Stimulated activated effector memory CD8-positive, alpha-beta T cell treated with anti-CD3 and anti-CD28 coated beads, Interleukin-12 subunit alpha, Interleukin-12 subunit beta, amount 100 ng/mL, for 72 hours (primary cell): Measurements from ENCODE around the gene MED13L.
A peak's percentile ranks its signal among the peaks of the same experiment; 100 is the strongest.
"Not testable (repeated sequence)": the region's sequence is repeated elsewhere in the genome, so short reads cannot be mapped to it uniquely, and the experiment has no call there.

ENCODE experiments used
- ATAC-seq: fragments of 150-1000 bp; cut with Tn5 transposase; 2 replicates; pipeline ENCODE4 v1.10.0; 2021
- DNase-seq, 2 donors: peaks; one replicate each; pipeline ENCODE4 v3.0.0; 2021 to 2022; ENCODE audit warnings: low spot score in 2 of 2
- H3K27ac Mint-ChIP-seq: one replicate; pipeline ENCODE4 v1.8.0; 2022; ENCODE audit warnings: mild to moderate bottlenecking, mixed read lengths
- H3K36me3 Mint-ChIP-seq: one replicate; pipeline ENCODE4 v1.8.0; 2022; ENCODE audit warnings: mild to moderate bottlenecking, mixed read lengths
- H3K4me1 Mint-ChIP-seq: one replicate; pipeline ENCODE4 v1.8.0; 2022; ENCODE audit warnings: mixed read lengths
- H3K4me3 Mint-ChIP-seq: one replicate; pipeline ENCODE4 v1.8.0; 2022; ENCODE audit warnings: mild to moderate bottlenecking, mixed read lengths
- H3K9me3 Mint-ChIP-seq: one replicate; pipeline ENCODE4 v1.8.0; 2022; ENCODE audit warnings: mixed read lengths

The MED13L gene

GRCh38 chr12:116248930-116249329 lies 28.6 kb downstream of the MED13L start:
- H3K4me3 Mint-ChIP-seq = no peak overlapping the region
- peaks cover 8% of the 10 kb centered on the region for H3K36me3 Mint-ChIP-seq
- DNase-seq (no peak), ATAC-seq (no peak)
- H3K27ac Mint-ChIP-seq = no peak overlapping the region
- peaks cover 56% of the 10 kb centered on the region for H3K4me1 Mint-ChIP-seq
- H3K9me3 Mint-ChIP-seq = peaks cover 8% of the 10 kb centered on the region

DNA sequence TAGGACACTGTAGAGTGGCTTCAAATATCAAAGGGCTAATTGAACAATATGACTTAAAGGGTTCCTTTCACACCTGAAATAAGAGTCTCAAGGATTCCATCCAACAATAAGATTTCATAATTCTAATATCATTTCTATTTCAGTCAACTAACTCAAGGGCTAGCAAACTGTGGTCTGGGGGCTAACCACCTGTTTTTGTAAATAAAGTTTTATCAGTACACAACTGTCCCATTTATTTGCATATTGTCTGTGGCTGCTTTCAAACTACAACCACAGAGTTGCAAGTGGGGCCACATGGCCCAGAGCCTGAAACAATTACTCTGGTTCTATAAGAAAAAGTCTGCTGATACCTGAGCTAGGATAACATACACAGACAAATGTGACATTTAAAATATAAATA lies 29.1 kb downstream of the MED13L start:
- peaks cover 61% of the 10 kb centered on the region for H3K4me1 Mint-ChIP-seq
- DNase-seq = no peak
- no peak for ATAC-seq

DNA sequence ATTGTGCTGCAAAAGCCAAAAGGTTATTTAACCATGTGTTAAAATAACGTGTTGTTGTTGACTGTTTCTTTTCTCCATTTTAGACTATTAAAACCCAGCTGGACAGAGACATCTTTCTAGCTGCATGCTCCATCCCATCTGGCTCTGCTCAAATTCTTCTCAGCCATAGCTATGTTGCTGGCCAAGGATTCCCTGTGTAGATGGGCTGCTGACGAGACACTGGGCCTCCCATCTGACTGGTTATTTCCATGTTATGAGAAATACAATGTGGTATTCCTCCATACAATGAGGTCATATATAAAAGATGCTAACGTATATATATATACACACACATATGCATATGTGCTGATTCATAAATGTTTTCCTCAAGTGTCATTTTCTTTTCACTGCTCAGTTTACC lies 30.1 kb downstream of the MED13L start:
- Mint-ChIP-seq H3K27ac (no peak overlapping the region), H3K9me3 (peaks cover 6% of the 10 kb centered on the region), H3K4me3 (no peak overlapping the region), H3K4me1 (peaks cover 65% of the 10 kb centered on the region), H3K36me3 (peaks cover 8% of the 10 kb centered on the region)
- ATAC-seq (peak; percentile 75), DNase-seq (no peak)

More for the DNA sequence above, 29.1 kb downstream of the MED13L start:
- Mint-ChIP-seq H3K4me3 (no peak overlapping the region), H3K9me3 (peaks cover 8% of the 10 kb centered on the region), H3K36me3 (peaks cover 8% of the 10 kb centered on the region), H3K27ac (no peak overlapping the region)

DNA sequence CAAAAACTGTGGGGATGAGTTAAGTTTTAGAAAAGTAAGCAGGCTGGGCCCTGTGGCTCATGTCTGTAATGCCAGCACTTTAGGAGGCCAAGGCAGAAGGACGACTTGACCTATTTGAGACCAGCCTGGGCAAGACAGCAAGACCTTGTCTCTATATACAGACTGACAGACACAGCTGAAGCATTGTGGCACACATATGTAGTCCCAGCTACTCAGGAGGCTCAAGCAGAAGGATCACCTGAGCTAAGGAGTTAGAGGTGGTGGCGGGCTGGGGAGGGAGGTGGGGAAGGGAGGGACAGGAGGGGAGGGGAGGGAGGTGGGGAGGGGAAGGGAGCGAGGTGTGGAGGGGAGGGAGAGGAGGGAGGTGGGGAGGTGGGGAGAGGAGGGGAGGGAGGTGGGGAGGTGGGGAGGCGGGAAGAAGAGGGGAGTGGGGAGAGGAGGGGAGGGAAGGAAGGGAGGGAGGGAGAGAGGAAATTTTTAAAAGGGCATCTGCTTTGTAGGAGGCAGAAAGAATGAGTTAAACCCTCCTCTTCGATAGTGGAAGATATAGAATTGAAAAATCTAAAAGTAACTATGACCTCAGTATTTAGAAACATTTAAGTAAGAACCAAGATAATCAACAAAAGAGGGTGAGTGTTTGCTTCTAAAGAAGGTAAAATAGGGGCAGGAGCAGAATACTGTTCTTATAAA lies 30.9 kb downstream of the MED13L start:
- Mint-ChIP-seq H3K4me3 (no peak overlapping the region), H3K9me3 (peaks cover 5% of the 10 kb centered on the region)

DNA sequence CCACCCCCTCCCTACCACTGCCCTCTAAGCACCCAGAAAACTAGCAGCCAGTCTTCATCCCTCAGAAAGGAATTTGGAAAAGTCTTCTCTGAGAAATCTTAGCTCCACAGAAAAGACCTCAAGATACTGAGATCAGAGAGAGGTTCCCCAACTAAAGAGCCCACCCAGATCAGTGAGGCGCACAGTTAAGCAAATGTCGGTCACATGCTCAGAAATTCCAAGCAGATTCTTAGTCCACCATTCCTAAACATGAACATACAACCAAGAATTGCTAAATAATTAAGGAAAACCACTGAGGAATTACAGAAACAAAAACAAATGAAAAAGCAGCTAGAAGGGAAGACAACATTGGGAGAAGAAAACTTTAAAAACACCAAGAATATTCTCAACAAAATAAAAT lies 32.3 kb downstream of the MED13L start:
- Mint-ChIP-seq H3K4me1 (peaks cover 67% of the 10 kb centered on the region), H3K27ac (no peak overlapping the region)
- DNase-seq = no peak

More for the DNA sequence above, 30.9 kb downstream of the MED13L start:
- Mint-ChIP-seq H3K36me3 (peaks cover 8% of the 10 kb centered on the region), H3K27ac (no peak overlapping the region), H3K4me1 (peaks cover 61% of the 10 kb centered on the region)
- DNase-seq (no peak), ATAC-seq (no peak)

GRCh38 chr12:116244474-116245090 lies 32.9 kb downstream of the MED13L start:
- H3K36me3 Mint-ChIP-seq = peaks cover 3% of the 10 kb centered on the region
- no peak overlapping the region for H3K4me3 Mint-ChIP-seq
- DNase-seq = no peak
- ATAC-seq = no peak
- H3K4me1 Mint-ChIP-seq = peaks cover 72% of the 10 kb centered on the region
- H3K9me3 Mint-ChIP-seq = no peaks in the 10 kb centered on the region
- no peak overlapping the region for H3K27ac Mint-ChIP-seq

More for the DNA sequence above, 32.3 kb downstream of the MED13L start:
- Mint-ChIP-seq H3K4me3 (no peak overlapping the region), H3K36me3 (peaks cover 8% of the 10 kb centered on the region), H3K9me3 (no peaks in the 10 kb centered on the region)
- ATAC-seq = no peak

DNA sequence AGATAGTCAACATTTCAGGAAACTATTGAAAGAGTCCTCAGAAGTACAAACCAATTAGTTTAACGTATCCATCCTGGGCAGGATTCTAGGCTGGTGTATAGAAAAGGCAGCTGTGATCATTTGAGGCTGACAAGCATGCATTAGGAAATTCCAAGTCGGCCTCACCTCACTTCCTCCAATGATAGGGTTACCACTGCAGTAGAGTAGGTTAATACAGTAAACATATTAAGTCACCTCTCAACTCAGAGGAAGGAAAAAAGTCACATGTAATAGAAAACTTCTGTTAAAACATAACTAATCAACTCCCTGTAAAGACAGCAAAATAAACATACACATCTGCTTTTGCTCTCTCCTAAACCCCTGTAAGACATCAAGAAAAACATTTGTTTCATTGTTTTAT lies 33.5 kb downstream of the MED13L start:
- no peak for DNase-seq
- no peaks in the 10 kb centered on the region for H3K36me3 Mint-ChIP-seq
- H3K4me3 Mint-ChIP-seq = no peak overlapping the region
- H3K4me1 Mint-ChIP-seq = peaks cover 68% of the 10 kb centered on the region
- peak overlapping the region; percentile 7 for H3K27ac Mint-ChIP-seq
- H3K9me3 Mint-ChIP-seq = no peaks in the 10 kb centered on the region
- peak; percentile 48 for ATAC-seq

- H3K36me3 Mint-ChIP-seq = no peaks in the 10 kb centered on the region
- no peak for DNase-seq
- H3K27ac Mint-ChIP-seq = peak overlapping the region; percentile 7
- peaks cover 60% of the 10 kb centered on the region for H3K4me1 Mint-ChIP-seq
- no peaks in the 10 kb centered on the region for H3K9me3 Mint-ChIP-seq
- H3K4me3 Mint-ChIP-seq = no peak overlapping the region
- no peak for ATAC-seq
Measured at GRCh38 chr12:116242740-116243139, 34.8 kb downstream of the MED13L start.

GRCh38 chr12:116241157-116241759 lies 36.2 kb downstream of the MED13L start:
- no peak for ATAC-seq
- no peak overlapping the region for H3K27ac Mint-ChIP-seq
- H3K4me1 Mint-ChIP-seq = peaks cover 64% of the 10 kb centered on the region
- H3K36me3 Mint-ChIP-seq = peaks cover 13% of the 10 kb centered on the region
- no peaks in the 10 kb centered on the region for H3K9me3 Mint-ChIP-seq
- H3K4me3 Mint-ChIP-seq = no peak overlapping the region
- DNase-seq = no peak

- Mint-ChIP-seq H3K4me1 (peaks cover 44% of the 10 kb centered on the region), H3K36me3 (peaks cover 13% of the 10 kb centered on the region)
- not testable (repeated sequence) for ATAC-seq, H3K27ac Mint-ChIP-seq, H3K4me3 Mint-ChIP-seq, H3K9me3 Mint-ChIP-seq, DNase-seq
Measured at GRCh38 chr12:116238570-116239119, 38.8 kb downstream of the MED13L start.

- no peak overlapping the region for H3K27ac Mint-ChIP-seq
- ATAC-seq (no peak), DNase-seq (no peak)
- H3K9me3 Mint-ChIP-seq = no peaks in the 10 kb centered on the region
- H3K4me1 Mint-ChIP-seq = peaks cover 39% of the 10 kb centered on the region
- peaks cover 13% of the 10 kb centered on the region for H3K36me3 Mint-ChIP-seq
- no peak overlapping the region for H3K4me3 Mint-ChIP-seq
Measured at GRCh38 chr12:116238149-116238548, 39.3 kb downstream of the MED13L start.

GRCh38 chr12:116236976-116237375 lies 40.5 kb downstream of the MED13L start:
- Mint-ChIP-seq H3K9me3 (no peaks in the 10 kb centered on the region), H3K4me3 (peak overlapping the region; percentile 22), H3K4me1 (peaks cover 34% of the 10 kb centered on the region), H3K36me3 (peaks cover 13% of the 10 kb centered on the region), H3K27ac (peak overlapping the region; percentile 41)
- ATAC-seq (no peak), DNase-seq (no peak)

DNA sequence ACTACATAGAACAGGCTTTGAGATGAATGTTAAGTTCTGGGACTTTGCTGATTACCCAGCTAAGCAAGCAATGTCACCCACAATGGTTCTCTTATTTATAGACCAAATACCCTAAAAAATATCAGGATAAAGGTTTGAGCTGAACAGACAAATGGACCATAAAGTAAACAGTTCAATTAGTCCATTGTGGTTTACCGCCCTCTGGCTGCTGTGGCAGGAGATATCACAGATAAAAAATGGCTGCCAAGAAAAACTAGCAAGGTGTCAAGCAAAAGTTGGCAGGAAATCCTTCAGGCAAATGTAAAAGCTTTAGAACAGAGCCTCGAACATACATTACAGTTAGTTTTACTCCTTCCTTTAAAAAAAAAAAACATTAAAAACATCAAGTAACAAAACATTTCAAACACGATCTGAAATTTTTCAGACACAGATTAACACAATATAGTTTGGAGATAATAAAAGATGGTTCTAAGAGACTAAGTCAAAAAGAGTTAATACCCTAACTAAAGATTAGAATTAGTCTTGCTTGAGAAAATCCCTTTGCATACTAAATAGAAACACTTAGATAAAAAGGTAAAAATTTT lies 41.3 kb downstream of the MED13L start:
- ATAC-seq (no peak), DNase-seq (peak; percentile 7 to 52)
- Mint-ChIP-seq H3K4me1 (peaks cover 34% of the 10 kb centered on the region), H3K9me3 (no peaks in the 10 kb centered on the region), H3K27ac (peak overlapping the region; percentile 41), H3K4me3 (peak overlapping the region; percentile 22), H3K36me3 (peaks cover 13% of the 10 kb centered on the region)

- not testable (repeated sequence) for ATAC-seq, H3K9me3 Mint-ChIP-seq, H3K4me3 Mint-ChIP-seq, H3K27ac Mint-ChIP-seq, DNase-seq
- Mint-ChIP-seq H3K4me1 (peaks cover 20% of the 10 kb centered on the region), H3K36me3 (peaks cover 23% of the 10 kb centered on the region)
Measured at GRCh38 chr12:116234148-116234547, 43.3 kb downstream of the MED13L start.

DNA sequence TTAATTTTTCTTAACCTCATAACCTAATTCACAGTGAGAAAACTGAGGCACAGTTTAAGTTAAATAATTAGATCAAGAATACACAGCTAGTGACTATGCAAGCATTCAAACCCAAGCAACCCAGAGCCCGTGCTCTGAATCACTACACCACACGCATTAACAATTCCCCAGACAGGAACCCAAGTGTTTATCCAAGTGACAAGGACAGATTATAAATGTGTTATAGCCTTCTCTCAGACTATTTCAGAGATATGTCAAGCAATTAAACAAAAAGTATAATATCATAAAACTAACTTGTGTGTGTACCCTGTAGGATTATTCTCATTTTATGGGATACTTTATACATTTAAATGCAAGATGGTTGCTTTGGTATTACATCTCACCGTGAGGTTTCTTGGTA lies 43.8 kb downstream of the MED13L start:
- H3K36me3 Mint-ChIP-seq = peaks cover 27% of the 10 kb centered on the region
- no peak overlapping the region for H3K27ac Mint-ChIP-seq
- no peaks in the 10 kb centered on the region for H3K9me3 Mint-ChIP-seq
- no peak overlapping the region for H3K4me3 Mint-ChIP-seq
- H3K4me1 Mint-ChIP-seq = peaks cover 20% of the 10 kb centered on the region
- DNase-seq (no peak), ATAC-seq (no peak)
